K562 (cell line): ENCODE results near the gene TM4SF4. TPM values are rescaled to one million over a fixed set of nuclear protein-coding genes. Genes with fewer than 3 reads are reported as not detected.

Source experiments
- ATAC-seq: fragments of 200-7000 bp; cut with Tn5 transposase; 3 replicates; pipeline ENCODE4 v1.9.1; 2020; ENCODE audit warnings: moderate library complexity
- BruUV-seq: library from RNA; stranded (reverse); fragments of 400-500 nt; replicated peaks from 2 replicates; lab custom pipeline; 2021; lab: Mats Ljungman, UMichigan
- CTCF ChIA-PET: fragments of 300-600 bp; formaldehyde crosslinking; extraction: SDS; loops from one replicate; lab custom pipeline; 2021; ENCODE audit warnings: low intra/inter-chr PET ratio; lab: Yijun Ruan, JAX
- POLR2A ChIA-PET: fragments of 300-600, 350-650 bp; sonication (Branson Sonifier 250); formaldehyde crosslinking; extraction: SDS; loops from one replicate; lab custom pipeline; 2021; ENCODE audit warnings: antibody characterized with exemption, inconsistent platforms; lab: Yijun Ruan, JAX
- DNase-seq, 4 experiments: peaks; one replicate each; pipeline versions ENCODE4 v3.0.0 to v3.0.0-alpha.2; 2011 to 2018; ENCODE audit warnings: low spot score in 3 of 4, mixed read lengths in 3 of 4; ENCODE audit errors: extremely low read depth in 1 of 4
- FAIRE-seq: peaks from 2 replicates; lab custom pipeline; 2011; peaks lifted over from hg19 to GRCh38; lab: Jason Lieb, UNC
- H2AFZ ChIP-seq: 2 replicates; pipeline ENCODE4 v1.6.0; 2011; ENCODE audit warnings: low read depth, low read length, control low read depth, inconsistent platforms
- H3K27ac ChIP-seq: fragments of 200-600 bp; 3 replicates; pipeline ENCODE4 v1.8.0; 2011; ENCODE audit warnings: low read depth, mild to moderate bottlenecking, control low read depth, inconsistent platforms, low read length, moderate library complexity, mixed read lengths; ENCODE audit errors: extremely low read depth
- H3K27me3 ChIP-seq, 2 experiments: fragments of 300-600 bp in 1 of 2; 2 replicates in 1 of 2; 3 replicates in 1 of 2; pipeline versions ENCODE4 v1.6.0 to v1.8.0; 2011; ENCODE audit warnings: inconsistent platforms in 2 of 2, low read length in 2 of 2, mild to moderate bottlenecking in 1 of 2, mixed read lengths in 1 of 2, moderate library complexity in 1 of 2; ENCODE audit not compliant: control insufficient read depth in 2 of 2, insufficient read depth in 2 of 2
- H3K36me3 ChIP-seq: fragments of 300-600 bp; 3 replicates; pipeline ENCODE4 v1.8.0; 2011; ENCODE audit warnings: mild to moderate bottlenecking, low read length, inconsistent platforms; ENCODE audit not compliant: control insufficient read depth, insufficient read depth
- H3K4me1 ChIP-seq, 2 experiments: fragments of 200-600 bp in 1 of 2; replicated peaks in 1 of 2; 2 replicates in 1 of 2; 3 replicates in 1 of 2; pipeline versions ENCODE4 v1.5.1 to v1.8.0; 2011; ENCODE audit warnings: inconsistent platforms in 2 of 2, low read length in 2 of 2, mild to moderate bottlenecking in 1 of 2, mixed read lengths in 1 of 2, moderate library complexity in 1 of 2; ENCODE audit not compliant: control insufficient read depth in 2 of 2, insufficient read depth in 2 of 2
- H3K4me2 ChIP-seq: 2 replicates; pipeline ENCODE4 v1.6.1; 2011; ENCODE audit warnings: low read length, control low read depth, inconsistent platforms, mixed read lengths; ENCODE audit not compliant: insufficient read depth
- H3K4me3 ChIP-seq: fragments of 200-600 bp; sonication (generic), shearing (Covaris generic); 2 replicates; pipeline ENCODE4 v1.5.1; 2016; ENCODE audit warnings: control low read depth, inconsistent platforms
- H3K79me2 ChIP-seq: fragments of 200-600 bp; 3 replicates; pipeline ENCODE4 v1.8.0; 2011; ENCODE audit warnings: low read length, inconsistent platforms; ENCODE audit not compliant: control insufficient read depth, insufficient read depth
- H3K9ac ChIP-seq, 2 experiments: 2 replicates each; pipeline versions ENCODE4 v1.6.0 to v1.6.1; 2011; ENCODE audit warnings: low read depth in 2 of 2, low read length in 2 of 2, control low read depth in 1 of 2, inconsistent platforms in 1 of 2, mild to moderate bottlenecking in 1 of 2, mixed read lengths in 1 of 2; ENCODE audit not compliant: insufficient read depth in 1 of 2
- H3K9me1 ChIP-seq: one replicate; pipeline ENCODE4 v1.6.0; 2011; ENCODE audit warnings: inconsistent platforms, mild to moderate bottlenecking, low read length, moderate library complexity; ENCODE audit not compliant: control insufficient read depth, insufficient read depth
- H3K9me3 ChIP-seq: replicated peaks from 2 replicates; pipeline ENCODE4 v1.5.1; 2011; ENCODE audit warnings: low read depth, low read length, inconsistent platforms; ENCODE audit not compliant: control insufficient read depth, insufficient read depth
- H4K20me1 ChIP-seq: replicated peaks from 2 replicates; pipeline ENCODE4 v1.6.1; 2011; ENCODE audit warnings: low read length, inconsistent platforms, mixed read lengths; ENCODE audit not compliant: control insufficient read depth, insufficient read depth
- ARID2 ChIP-seq: fragments of 450-650 bp; IDR thresholded peaks from 2 replicates; pipeline ENCODE4 v1.6.1; 2017; ENCODE audit warnings: antibody characterized with exemption, mild to moderate bottlenecking
- BCL6 ChIP-seq: fragments of 250-450 bp; sonication (Bioruptor Pico); IDR thresholded peaks from 2 replicates; pipeline ENCODE4 v1.4.0; 2020
- FOS ChIP-seq: IDR thresholded peaks from 3 replicates; pipeline ENCODE4 v1.6.1; 2011; ENCODE audit not compliant: insufficient read length; ENCODE audit errors: extremely low read depth
- KDM5B ChIP-seq: fragments of 200-600 bp; sonication (generic); IDR thresholded peaks from 2 replicates; pipeline ENCODE4 v1.6.1; 2012; ENCODE audit warnings: low read depth, mild to moderate bottlenecking, moderate library complexity, low read length, control low read depth, inconsistent platforms; ENCODE audit not compliant: insufficient replicate concordance
- PCBP1 ChIP-seq: fragments of 200-400 bp; formaldehyde crosslinking; IDR thresholded peaks from 2 replicates; pipeline ENCODE4 v1.6.1; 2018; ENCODE audit warnings: mild to moderate bottlenecking, low read depth, low read length; ENCODE audit not compliant: poor library complexity, severe bottlenecking
- PML ChIP-seq: IDR thresholded peaks from 2 replicates; pipeline ENCODE4 v1.6.1; 2012; ENCODE audit warnings: low read length, inconsistent platforms
- RAD51 ChIP-seq: fragments of 450-650 bp; IDR thresholded peaks from 2 replicates; pipeline ENCODE4 v1.7.1; 2016; ENCODE audit warnings: low read depth, mild to moderate bottlenecking, borderline replicate concordance
- ZBTB17 ChIP-seq: fragments of 450-650 bp; formaldehyde crosslinking; IDR thresholded peaks from 2 replicates; pipeline ENCODE4 v1.4.0; 2020; ENCODE audit warnings: mild to moderate bottlenecking
- ZBTB5 ChIP-seq: fragments of 450-650 bp; IDR thresholded peaks from 2 replicates; pipeline ENCODE4 v1.6.1; 2017; ENCODE audit warnings: antibody characterized with exemption
- ZFP1 ChIP-seq: fragments of 450-650 bp; formaldehyde crosslinking; IDR thresholded peaks from 2 replicates; pipeline ENCODE4 v1.4.0; 2020; ENCODE audit warnings: mild to moderate bottlenecking, mixed read lengths
- ZNF253 ChIP-seq: fragments of 250-450 bp; sonication (Bioruptor Pico); conservative IDR thresholded peaks from 2 replicates; pipeline ENCODE4 v1.6.1; 2021; ENCODE audit warnings: mild to moderate bottlenecking
- ZNF589 ChIP-seq: fragments of 200-800 bp; sonication (Bioruptor generic); IDR thresholded peaks from 2 replicates; pipeline ENCODE4 v1.6.1; 2016; ENCODE audit warnings: low read depth, missing genetic modification characterization, missing compliant biosample characterization
- ZNF76 ChIP-seq: fragments of 250-450 bp; sonication (Bioruptor Pico); IDR thresholded peaks from 2 replicates; pipeline ENCODE4 v1.4.0; 2020; ENCODE audit warnings: mild to moderate bottlenecking, moderate library complexity, borderline replicate concordance
- ZNF780A ChIP-seq: fragments of 250-450 bp; sonication (Bioruptor Pico); IDR thresholded peaks from 2 replicates; pipeline ENCODE4 v1.5.0; 2021; ENCODE audit warnings: mild to moderate bottlenecking
- WGBS: fragments of 100-300 bp; shearing (Covaris generic); methylation state at CpG from one replicate; pipeline ENCODE4 v1.1.6; 2016; ENCODE audit warnings: low coverage, mixed read lengths; ENCODE audit not compliant: insufficient coverage; ENCODE audit errors: missing lambda C conversion rate; 5-methylcytosine and 5-hydroxymethylcytosine counted together
- in situ Hi-C: fragments of 300-500 bp; cut with MboI; formaldehyde crosslinking; loops from 4 replicates; pipeline ENCODE4 v1.15.0; 2018; ENCODE audit warnings: inconsistent platforms, mixed read lengths
- intact Hi-C: fragments of 100-400 bp; cut with micrococcal nuclease; formaldehyde crosslinking; loops from 2 replicates; pipeline ENCODE4 v1.14.2; 2022
- polyA plus RNA-seq, 8 experiments: library from polyadenylated mRNA; depleted of rRNA in 4 of 8; stranded (reverse) in 5 of 8; unstranded in 3 of 8; fragments of >200 nt; fragmentation: Nextera tagmentation in 2 of 8; fragmentation: Illumina TruSeq in 1 of 8; extraction: Ambion mirVana in 2 of 8; extraction: Trizol in 1 of 8; gene quantifications; 2 replicates each; pipeline versions ENCODE4 v1.2.1 to v1.2.3, GENCODE V29; 2011 to 2014; ENCODE audit warnings: inconsistent platforms in 1 of 8, missing spikeins in 1 of 8
- total RNA-seq, 7 experiments: library from RNA; depleted of rRNA in 6 of 7; stranded (reverse); fragments of >200 nt in 6 of 7; fragmentation: Illumina TruSeq in 2 of 7; extraction: Trizol in 2 of 7; gene quantifications; 2 replicates each; pipeline versions ENCODE4 v1.2.1 to v1.2.3, GENCODE V29; 2011 to 2021; ENCODE audit warnings: low replicate concordance in 1 of 7
- TF ChIP-seq, protein P1 (sequence below): sonication (generic); formaldehyde crosslinking; IDR thresholded peaks from 2 replicates; pipeline ENCODE4 v1.8.1; 2022; ENCODE audit warnings: missing genetic modification reagents
- TF ChIP-seq, protein P2 (sequence below): fragments of 450-650 bp; IDR thresholded peaks from 2 replicates; pipeline ENCODE4 v1.6.1; 2014; ENCODE audit warnings: low read depth, mild to moderate bottlenecking, moderate library complexity, borderline replicate concordance
- TF ChIP-seq, protein P3 (sequence below): fragments of 250-450 bp; sonication (Bioruptor Pico); IDR thresholded peaks from 2 replicates; pipeline ENCODE4 v1.4.0; 2020; ENCODE audit warnings: mild to moderate bottlenecking

TM4SF4 gene
- total and polyA plus RNA-seq, 9 of the 15 experiments (the other 6 are each of a cell fraction or from before 2014, with no cell fraction given) = 0.31 TPM; not detected in 8

DNA sequence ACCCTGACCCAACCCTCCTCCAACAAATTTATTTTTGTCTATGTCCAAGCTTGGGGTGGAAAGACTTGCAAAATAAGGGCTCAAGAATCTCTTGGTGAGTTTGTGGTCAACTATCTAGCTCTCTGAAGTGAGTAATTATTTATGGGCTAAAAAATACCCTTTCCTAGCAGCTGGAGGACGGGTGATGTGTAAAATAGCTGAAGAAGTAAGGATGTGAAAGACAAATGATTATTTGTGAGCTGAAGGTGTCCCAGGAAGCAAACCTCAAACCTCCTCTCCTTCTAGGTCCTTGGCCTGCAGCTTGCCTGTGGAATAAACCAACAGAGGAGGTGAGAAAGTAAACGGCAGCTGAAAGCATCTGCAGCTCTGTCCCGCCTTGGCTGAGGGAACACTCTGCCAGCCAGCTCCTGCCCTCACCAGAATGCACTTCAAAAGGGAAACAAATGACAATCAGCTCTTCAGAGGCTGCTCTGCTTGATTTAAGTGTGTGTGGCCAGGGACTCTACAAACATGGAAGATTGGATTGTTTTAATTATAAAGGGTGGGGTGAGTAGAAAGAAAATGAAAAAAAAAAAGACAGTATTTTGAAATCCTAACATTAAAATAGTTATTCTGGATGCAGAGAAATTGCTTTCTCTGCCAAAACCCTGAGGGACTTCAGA is 60.3 kb downstream of the TM4SF4 start:
- Histone ChIP-seq H3K4me3 (no peak overlapping the region), H3K4me1 (peaks cover 0 to 4% of the 10 kb centered on the region in 2 experiments; a peak in 2 of 5 replicates), H3K4me2 (no peak overlapping the region), H2AFZ (no peak overlapping the region), H3K9me1 (no peaks in the 10 kb centered on the region), H3K9ac (no peak overlapping the region), H3K36me3 (no peaks in the 10 kb centered on the region), H3K27me3 (peaks cover 6 to 9% of the 10 kb centered on the region in 2 experiments; a peak in 2 of 5 replicates), H3K9me3 (no peaks in the 10 kb centered on the region), H4K20me1 (no peaks in the 10 kb centered on the region), H3K79me2 (no peaks in the 10 kb centered on the region), H3K27ac (no peak overlapping the region)
- BruUV-seq = no TSS peak
- no peak for ATAC-seq
- 5% methylated on average over 3 of the region's 3 CpGs for WGBS
- FAIRE-seq = no peak
- intact Hi-C loops = no loop called here
- POLR2A ChIA-PET = interaction anchor here (0.7 to 0.9 kb wide), 2 partner anchors 12 to 48 kb away, joined by 3 to 4 read pairs; no protein-coding TSS in a partner anchor
- CTCF ChIA-PET = no interaction called here
- in situ Hi-C loops = no loop called here
- DNase-seq = no peak
- TF ChIP-seq, protein P1, sequence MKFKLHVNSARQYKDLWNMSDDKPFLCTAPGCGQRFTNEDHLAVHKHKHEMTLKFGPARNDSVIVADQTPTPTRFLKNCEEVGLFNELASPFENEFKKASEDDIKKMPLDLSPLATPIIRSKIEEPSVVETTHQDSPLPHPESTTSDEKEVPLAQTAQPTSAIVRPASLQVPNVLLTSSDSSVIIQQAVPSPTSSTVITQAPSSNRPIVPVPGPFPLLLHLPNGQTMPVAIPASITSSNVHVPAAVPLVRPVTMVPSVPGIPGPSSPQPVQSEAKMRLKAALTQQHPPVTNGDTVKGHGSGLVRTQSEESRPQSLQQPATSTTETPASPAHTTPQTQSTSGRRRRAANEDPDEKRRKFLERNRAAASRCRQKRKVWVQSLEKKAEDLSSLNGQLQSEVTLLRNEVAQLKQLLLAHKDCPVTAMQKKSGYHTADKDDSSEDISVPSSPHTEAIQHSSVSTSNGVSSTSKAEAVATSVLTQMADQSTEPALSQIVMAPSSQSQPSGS (CRISPR knock-in tag) = no peak
- TF ChIP-seq PCBP1 = no peak
- TF ChIP-seq, protein P2, sequence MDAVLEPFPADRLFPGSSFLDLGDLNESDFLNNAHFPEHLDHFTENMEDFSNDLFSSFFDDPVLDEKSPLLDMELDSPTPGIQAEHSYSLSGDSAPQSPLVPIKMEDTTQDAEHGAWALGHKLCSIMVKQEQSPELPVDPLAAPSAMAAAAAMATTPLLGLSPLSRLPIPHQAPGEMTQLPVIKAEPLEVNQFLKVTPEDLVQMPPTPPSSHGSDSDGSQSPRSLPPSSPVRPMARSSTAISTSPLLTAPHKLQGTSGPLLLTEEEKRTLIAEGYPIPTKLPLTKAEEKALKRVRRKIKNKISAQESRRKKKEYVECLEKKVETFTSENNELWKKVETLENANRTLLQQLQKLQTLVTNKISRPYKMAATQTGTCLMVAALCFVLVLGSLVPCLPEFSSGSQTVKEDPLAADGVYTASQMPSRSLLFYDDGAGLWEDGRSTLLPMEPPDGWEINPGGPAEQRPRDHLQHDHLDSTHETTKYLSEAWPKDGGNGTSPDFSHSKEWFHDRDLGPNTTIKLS = no peak
- TF ChIP-seq ZNF76 (CRISPR knock-in tag) = no peak
- no peak for TF ChIP-seq ZBTB5
- no peak for TF ChIP-seq PML
- no peak for TF ChIP-seq ZNF253 (CRISPR knock-in tag)
- no peak for TF ChIP-seq ZBTB17
- TF ChIP-seq KDM5B = no peak
- no peak for TF ChIP-seq ZNF780A (CRISPR knock-in tag)
- no peak for TF ChIP-seq ARID2
- TF ChIP-seq, protein P3, sequence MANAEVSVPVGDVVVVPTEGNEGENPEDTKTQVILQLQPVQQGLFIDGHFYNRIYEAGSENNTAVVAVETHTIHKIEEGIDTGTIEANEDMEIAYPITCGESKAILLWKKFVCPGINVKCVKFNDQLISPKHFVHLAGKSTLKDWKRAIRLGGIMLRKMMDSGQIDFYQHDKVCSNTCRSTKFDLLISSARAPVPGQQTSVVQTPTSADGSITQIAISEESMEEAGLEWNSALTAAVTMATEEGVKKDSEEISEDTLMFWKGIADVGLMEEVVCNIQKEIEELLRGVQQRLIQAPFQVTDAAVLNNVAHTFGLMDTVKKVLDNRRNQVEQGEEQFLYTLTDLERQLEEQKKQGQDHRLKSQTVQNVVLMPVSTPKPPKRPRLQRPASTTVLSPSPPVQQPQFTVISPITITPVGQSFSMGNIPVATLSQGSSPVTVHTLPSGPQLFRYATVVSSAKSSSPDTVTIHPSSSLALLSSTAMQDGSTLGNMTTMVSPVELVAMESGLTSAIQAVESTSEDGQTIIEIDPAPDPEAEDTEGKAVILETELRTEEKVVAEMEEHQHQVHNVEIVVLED = no peak
- no peak for TF ChIP-seq ZNF589 (CRISPR knock-in tag)
- TF ChIP-seq BCL6 (CRISPR knock-in tag) = no peak
- TF ChIP-seq ZFP1 (CRISPR knock-in tag) = no peak
- no peak for TF ChIP-seq RAD51
- no peak for TF ChIP-seq FOS
